ENCODE results near the gene ADCY7. TPM values are rescaled to one million over a fixed set of nuclear protein-coding genes. Genes with fewer than 3 reads are reported as not detected.

Gene ADCY7
- total RNA-seq, 1 donor from 2014 or later = 36.2 TPM

DNA sequence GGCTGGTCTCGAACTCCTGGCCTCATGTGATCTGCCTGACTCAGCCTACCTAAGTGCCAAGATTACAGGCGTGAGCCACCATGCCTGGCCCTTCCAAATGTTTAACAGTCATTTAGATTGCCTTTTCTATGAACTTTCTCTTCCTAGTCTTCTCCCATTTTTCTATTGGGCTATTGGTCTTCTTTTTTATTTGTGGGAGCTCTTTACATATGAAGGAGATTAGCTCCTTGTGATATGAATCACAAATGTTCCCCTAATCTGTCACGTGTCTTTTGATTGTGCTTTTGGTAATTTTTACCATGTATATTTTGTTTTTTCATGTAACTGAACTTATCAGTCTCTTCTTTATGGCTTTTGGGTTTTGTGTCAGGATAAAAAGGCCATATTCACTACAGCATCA lies 11.9 kb downstream of the ADCY7 start:
- no peaks in the 10 kb centered on the region for H3K36me3 ChIP-seq (ENCODE audit: control insufficient read depth, insufficient read depth, low read length)
- H3K4me3 ChIP-seq (ENCODE audit: low read depth, low read length) = no peak overlapping the region
- no peak for DNase-seq (ENCODE audit: low read depth)
- TF ChIP-seq, protein P1, sequence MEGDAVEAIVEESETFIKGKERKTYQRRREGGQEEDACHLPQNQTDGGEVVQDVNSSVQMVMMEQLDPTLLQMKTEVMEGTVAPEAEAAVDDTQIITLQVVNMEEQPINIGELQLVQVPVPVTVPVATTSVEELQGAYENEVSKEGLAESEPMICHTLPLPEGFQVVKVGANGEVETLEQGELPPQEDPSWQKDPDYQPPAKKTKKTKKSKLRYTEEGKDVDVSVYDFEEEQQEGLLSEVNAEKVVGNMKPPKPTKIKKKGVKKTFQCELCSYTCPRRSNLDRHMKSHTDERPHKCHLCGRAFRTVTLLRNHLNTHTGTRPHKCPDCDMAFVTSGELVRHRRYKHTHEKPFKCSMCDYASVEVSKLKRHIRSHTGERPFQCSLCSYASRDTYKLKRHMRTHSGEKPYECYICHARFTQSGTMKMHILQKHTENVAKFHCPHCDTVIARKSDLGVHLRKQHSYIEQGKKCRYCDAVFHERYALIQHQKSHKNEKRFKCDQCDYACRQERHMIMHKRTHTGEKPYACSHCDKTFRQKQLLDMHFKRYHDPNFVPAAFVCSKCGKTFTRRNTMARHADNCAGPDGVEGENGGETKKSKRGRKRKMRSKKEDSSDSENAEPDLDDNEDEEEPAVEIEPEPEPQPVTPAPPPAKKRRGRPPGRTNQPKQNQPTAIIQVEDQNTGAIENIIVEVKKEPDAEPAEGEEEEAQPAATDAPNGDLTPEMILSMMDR (IDR thresholded peaks at IDR 0.05; ENCODE audit: insufficient read depth, low read length, poor library complexity, severe bottlenecking) = no peak
- H3K27me3 ChIP-seq (ENCODE audit: control insufficient read depth, insufficient read depth, low read length) = no peaks in the 10 kb centered on the region

DNA sequence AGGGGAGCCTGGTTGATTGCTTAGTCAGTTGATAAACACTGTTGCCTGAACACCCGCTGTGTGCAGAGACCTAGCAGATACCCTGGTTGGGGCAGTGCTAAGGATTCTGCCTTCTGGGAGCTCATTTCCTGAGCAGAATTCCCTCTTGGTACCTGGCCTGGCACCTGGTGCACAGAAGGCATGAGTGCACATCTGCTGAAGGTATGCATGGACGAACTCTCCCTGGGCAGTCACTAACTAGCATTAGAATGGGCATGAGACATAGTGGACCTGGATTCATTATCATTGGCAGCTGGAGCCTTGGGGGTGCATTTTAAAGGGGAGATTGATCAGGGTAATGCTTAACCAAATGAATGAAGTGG lies 13.1 kb downstream of the ADCY7 start:
- DNase-seq (ENCODE audit: low read depth) = no peak
- Histone ChIP-seq H3K36me3 (ENCODE audit: control insufficient read depth, insufficient read depth, low read length) (no peaks in the 10 kb centered on the region), H3K4me3 (ENCODE audit: low read depth, low read length) (no peak overlapping the region), H3K27me3 (ENCODE audit: control insufficient read depth, insufficient read depth, low read length) (no peaks in the 10 kb centered on the region)
- TF ChIP-seq, protein P1 (IDR thresholded peaks at IDR 0.05; ENCODE audit: insufficient read depth, low read length, poor library complexity, severe bottlenecking) = no peak

DNA sequence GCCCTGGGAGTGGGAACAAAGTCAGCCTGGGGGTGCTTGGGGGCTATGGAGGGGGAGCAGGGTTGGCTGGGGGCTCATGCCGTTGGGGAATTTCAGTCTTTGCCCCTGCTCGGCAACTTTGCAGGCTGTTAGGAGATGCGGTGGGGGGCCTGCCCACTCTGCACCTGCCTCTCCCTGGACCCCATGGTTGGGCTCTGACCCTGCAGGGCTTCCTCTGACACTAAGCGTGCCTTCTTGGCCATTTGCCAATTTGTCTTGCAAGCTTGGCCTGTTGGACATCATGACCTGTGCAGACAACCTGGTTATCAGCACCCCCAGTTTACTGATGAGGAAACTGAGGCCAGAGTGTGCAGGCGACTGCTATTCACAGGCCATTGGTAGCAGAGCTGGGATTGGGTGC lies 14.6 kb downstream of the ADCY7 start:
- TF ChIP-seq, protein P1 (IDR thresholded peaks at IDR 0.05; ENCODE audit: insufficient read depth, low read length, poor library complexity, severe bottlenecking) = no peak
- no peak overlapping the region for H3K4me3 ChIP-seq (ENCODE audit: low read depth, low read length)
- H3K27me3 ChIP-seq (ENCODE audit: control insufficient read depth, insufficient read depth, low read length) = no peaks in the 10 kb centered on the region
- DNase-seq (ENCODE audit: low read depth) = no peak
- H3K36me3 ChIP-seq (ENCODE audit: control insufficient read depth, insufficient read depth, low read length) = no peaks in the 10 kb centered on the region

DNA sequence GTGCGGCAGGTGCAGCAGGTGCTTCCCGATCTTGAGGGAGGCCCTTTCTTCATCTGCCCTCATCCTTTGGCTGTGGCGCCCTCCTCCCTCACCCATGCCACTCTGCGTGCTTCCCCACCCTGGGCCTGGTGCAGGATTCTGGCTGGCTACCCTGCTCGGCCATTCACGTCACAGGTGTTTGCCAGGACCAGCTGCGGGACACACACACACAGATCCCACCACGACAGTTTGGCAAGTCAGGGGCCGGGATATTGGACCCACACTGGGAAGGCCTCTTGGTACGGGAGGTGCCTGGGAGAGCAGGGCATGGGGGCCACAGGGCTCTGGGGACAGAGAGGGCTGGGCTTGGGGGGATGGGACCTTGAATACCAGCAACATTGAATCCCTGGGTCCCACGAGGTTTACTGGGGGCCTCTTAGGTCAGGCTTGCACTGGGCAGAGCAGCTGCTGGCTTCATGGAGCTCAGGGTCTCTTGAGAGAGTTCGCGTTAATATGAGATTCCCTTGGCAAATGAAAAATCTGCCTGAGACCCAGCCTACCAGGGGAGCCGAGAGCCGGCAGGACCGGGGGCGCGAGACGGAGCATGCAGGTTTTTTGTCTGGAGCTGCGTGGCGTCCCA lies 15.1 kb downstream of the ADCY7 start:
- TF ChIP-seq, protein P1 (IDR thresholded peaks at IDR 0.05; ENCODE audit: insufficient read depth, low read length, poor library complexity, severe bottlenecking) = no peak
- DNase-seq (ENCODE audit: low read depth) = no peak
- H3K4me3 ChIP-seq (ENCODE audit: low read depth, low read length) = no peak overlapping the region

DNA sequence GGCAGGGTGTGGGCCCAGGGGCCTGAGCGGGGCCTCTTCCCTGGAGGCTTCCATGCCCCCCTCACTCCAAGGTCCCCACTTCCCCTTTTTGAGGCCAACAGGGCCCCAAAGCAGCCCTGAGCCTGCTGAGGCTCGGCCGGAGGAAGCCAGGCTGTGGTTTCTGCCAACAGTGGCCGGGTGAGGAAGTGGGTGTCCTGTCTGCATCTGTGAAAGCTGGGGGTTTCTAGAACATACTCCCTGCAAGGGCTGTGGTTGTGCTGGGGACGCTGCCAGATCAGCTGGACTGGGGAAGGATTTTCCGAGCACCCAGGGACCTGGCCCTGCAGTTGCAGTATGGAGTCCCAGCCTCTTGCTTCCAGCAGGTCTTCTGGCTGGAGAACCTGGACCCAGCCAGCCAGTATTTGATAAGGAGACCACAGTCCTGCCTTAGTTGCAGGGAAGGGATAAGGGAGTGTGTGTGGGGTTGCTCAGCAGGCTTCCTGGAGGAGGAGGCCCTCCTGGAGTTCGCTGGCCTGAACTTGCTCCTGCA lies 15.7 kb downstream of the ADCY7 start:
- no peak for DNase-seq (ENCODE audit: low read depth)
- no peaks in the 10 kb centered on the region for H3K27me3 ChIP-seq (ENCODE audit: control insufficient read depth, insufficient read depth, low read length)
- no peak overlapping the region for H3K4me3 ChIP-seq (ENCODE audit: low read depth, low read length)
- TF ChIP-seq, protein P1 (IDR thresholded peaks at IDR 0.05; ENCODE audit: insufficient read depth, low read length, poor library complexity, severe bottlenecking) = no peak
- no peaks in the 10 kb centered on the region for H3K36me3 ChIP-seq (ENCODE audit: control insufficient read depth, insufficient read depth, low read length)

More for the DNA sequence above, 15.1 kb downstream of the ADCY7 start:
- Histone ChIP-seq H3K36me3 (ENCODE audit: control insufficient read depth, insufficient read depth, low read length) (no peaks in the 10 kb centered on the region), H3K27me3 (ENCODE audit: control insufficient read depth, insufficient read depth, low read length) (no peaks in the 10 kb centered on the region)
